Muscle of leg (tissue), 11 donors: ENCODE data around the gene KLHL25. TPM values are rescaled to one million over a fixed set of nuclear protein-coding genes. Genes with fewer than 3 reads are reported as not detected.

Experiments
- DNase-seq: peaks from one replicate; pipeline ENCODE4 v3.0.0; 2013
- H3K27ac ChIP-seq: one replicate; pipeline ENCODE4 v1.5.1; 2013; ENCODE audit warnings: mild to moderate bottlenecking, low read length, control low read depth
- H3K27me3 ChIP-seq: one replicate; pipeline ENCODE4 v1.6.1; 2013; ENCODE audit warnings: low read length; ENCODE audit not compliant: control insufficient read depth, insufficient read depth
- H3K36me3 ChIP-seq: one replicate; pipeline ENCODE4 v1.6.1; 2013; ENCODE audit warnings: low read length; ENCODE audit not compliant: control insufficient read depth, insufficient read depth
- H3K4me1 ChIP-seq: one replicate; pipeline ENCODE4 v1.6.1; 2013; ENCODE audit warnings: low read length; ENCODE audit not compliant: control insufficient read depth, insufficient read depth
- H3K4me3 ChIP-seq: one replicate; pipeline ENCODE4 v1.5.1; 2013; ENCODE audit warnings: low read length, control low read depth
- H3K9me3 ChIP-seq: replicated peaks from 2 replicates; pipeline ENCODE4 v1.6.1; 2013; ENCODE audit warnings: low read depth, low read length; ENCODE audit not compliant: control insufficient read depth
- WGBS: methylation state at CpG from one replicate; pipeline ENCODE4 v1.1.5; 2013; ENCODE audit warnings: missing lambda C conversion rate; ENCODE audit not compliant: insufficient coverage; 5-methylcytosine and 5-hydroxymethylcytosine counted together
- polyA plus RNA-seq, 8 donors: library from polyadenylated mRNA; unstranded; fragments of 120-200 nt; gene quantifications; one replicate each; pipeline versions ENCODE4 v1.2.1 to v1.2.3, GENCODE V29; 2013; ENCODE audit warnings: inconsistent platforms in 1 of 8, low replicate concordance in 1 of 8; ENCODE audit not compliant: insufficient read length in 8 of 8, insufficient read depth in 1 of 8
- total RNA-seq: library from RNA; stranded (reverse); fragments of 120-200 nt; gene quantifications from one replicate; pipeline ENCODE4 v1.2.4, GENCODE V29; 2013

Gene KLHL25
- total and polyA plus RNA-seq, 9 donors, result 5.3 to 9.2 (median 7.0) TPM

DNA sequence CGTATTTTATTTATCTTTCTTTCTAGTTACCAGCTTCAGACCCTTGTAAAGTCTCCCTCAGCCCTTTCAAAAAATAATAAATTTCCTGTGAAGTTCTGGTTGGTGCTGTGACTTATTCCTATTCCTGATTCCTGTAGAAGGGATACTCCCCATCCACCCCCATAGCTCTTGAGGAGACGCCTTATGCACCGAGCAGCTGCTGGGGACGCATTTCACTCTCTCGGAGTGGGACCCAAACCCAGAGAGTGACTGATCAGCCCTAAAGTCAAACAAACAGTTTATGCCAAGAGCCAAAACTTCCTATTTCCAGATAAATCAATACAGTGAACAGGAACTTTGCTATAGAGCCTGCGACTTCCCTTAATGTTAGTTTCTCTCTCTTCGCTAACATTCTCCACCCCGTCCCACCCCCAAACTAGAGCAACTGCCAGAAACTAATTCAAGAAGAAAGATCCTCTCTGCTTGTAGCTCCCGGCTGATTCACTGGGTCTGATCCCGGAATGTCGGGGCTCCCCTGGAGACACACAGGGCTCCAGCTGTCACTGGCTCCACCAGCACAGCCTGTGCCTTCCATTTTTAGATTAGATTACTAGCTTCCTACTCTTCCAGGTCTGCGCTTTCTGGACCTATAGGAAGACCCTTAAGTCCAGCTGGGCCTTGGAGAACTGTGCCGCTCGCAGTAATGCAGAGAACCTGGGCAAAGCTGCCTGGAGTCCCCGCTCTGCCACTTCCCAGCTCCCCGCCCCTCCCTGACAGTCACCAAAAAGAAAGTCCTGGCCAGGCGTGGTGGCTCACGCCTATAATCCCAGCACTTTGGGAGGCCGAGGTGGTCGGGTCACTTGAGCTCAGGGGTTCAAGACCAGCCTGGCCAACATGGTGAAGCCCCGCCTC is 45.2 kb downstream of the KLHL25 start:
- Histone ChIP-seq H3K27me3 (no peaks in the 10 kb centered on the region), H3K9me3 (no peaks in the 10 kb centered on the region), H3K4me1 (peaks cover 69% of the 10 kb centered on the region), H3K27ac (peak overlapping the region; percentile 93), H3K4me3 (peak overlapping the region; percentile 16), H3K36me3 (peaks cover 44% of the 10 kb centered on the region)
- DNase-seq, result peak; percentile 95
- WGBS, result 28% methylated on average over 18 of the region's 21 CpGs

DNA sequence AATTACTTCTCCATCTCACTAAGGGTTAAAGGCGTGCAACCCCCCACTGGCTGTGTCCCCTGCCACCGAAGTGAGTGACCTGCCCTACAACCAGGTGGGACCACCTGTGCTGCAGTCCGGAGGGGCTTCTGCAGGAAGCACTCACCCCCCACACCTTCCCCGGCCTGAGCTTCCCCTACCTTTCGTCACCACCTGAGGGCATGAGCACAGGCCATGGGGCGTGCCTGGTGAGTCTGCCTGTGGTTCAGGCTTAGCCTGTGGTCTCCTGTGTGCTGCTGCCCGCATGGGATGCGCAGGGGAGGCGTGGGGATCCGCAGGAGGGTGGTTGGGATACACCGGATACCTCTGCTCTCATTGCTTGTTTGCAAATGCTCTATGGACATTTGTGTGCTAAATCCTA is 46.0 kb downstream of the KLHL25 start:
- no peak for DNase-seq
- H3K4me3 ChIP-seq, result no peak overlapping the region
- no peaks in the 10 kb centered on the region for H3K27me3 ChIP-seq
- 24% methylated on average over 3 of the region's 11 CpGs for WGBS
- H3K27ac ChIP-seq, result peak overlapping the region; percentile 93
- peaks cover 52% of the 10 kb centered on the region for H3K36me3 ChIP-seq
- H3K9me3 ChIP-seq, result no peaks in the 10 kb centered on the region
- peaks cover 63% of the 10 kb centered on the region for H3K4me1 ChIP-seq

GRCh38 chr15:85748176-85748575 is 46.5 kb downstream of the KLHL25 start:
- Histone ChIP-seq H3K9me3 (no peaks in the 10 kb centered on the region), H3K4me3 (no peak overlapping the region), H3K4me1 (peaks cover 58% of the 10 kb centered on the region), H3K36me3 (peaks cover 57% of the 10 kb centered on the region), H3K27me3 (no peaks in the 10 kb centered on the region), H3K27ac (no peak overlapping the region)
- DNase-seq, result no peak
- WGBS, result 72% methylated on average over 8 of the region's 9 CpGs

DNA sequence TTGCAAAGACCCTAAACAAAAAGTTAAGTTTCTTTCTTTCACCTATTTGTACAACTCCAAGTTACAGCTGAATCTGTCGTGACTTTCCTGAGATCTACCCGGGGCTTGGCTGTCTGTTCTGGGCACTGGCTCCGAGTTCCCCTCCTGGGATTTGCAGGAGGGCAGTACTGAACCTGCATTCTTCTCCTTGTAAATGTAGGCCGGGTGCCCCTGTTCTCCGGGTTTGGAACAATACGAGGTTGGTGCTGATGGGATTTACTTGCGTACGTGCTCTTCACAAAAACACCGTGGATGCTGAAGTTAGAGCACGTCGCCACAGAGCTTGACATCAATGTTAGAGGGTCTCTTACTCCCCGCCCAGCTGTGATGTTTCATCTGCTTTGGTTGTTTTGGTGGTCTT is 48.1 kb downstream of the KLHL25 start:
- H3K27me3 ChIP-seq, result no peaks in the 10 kb centered on the region
- DNase-seq, result no peak
- WGBS, result 83% methylated on average over 9 of the region's 12 CpGs
- H3K36me3 ChIP-seq, result peaks cover 61% of the 10 kb centered on the region
- no peak overlapping the region for H3K27ac ChIP-seq
- H3K9me3 ChIP-seq, result no peaks in the 10 kb centered on the region
- H3K4me1 ChIP-seq, result peaks cover 54% of the 10 kb centered on the region
- H3K4me3 ChIP-seq, result no peak overlapping the region

- Histone ChIP-seq H3K4me3 (no peak overlapping the region), H3K27ac (no peak overlapping the region), H3K27me3 (no peaks in the 10 kb centered on the region), H3K4me1 (peaks cover 45% of the 10 kb centered on the region), H3K36me3 (peaks cover 70% of the 10 kb centered on the region), H3K9me3 (no peaks in the 10 kb centered on the region)
- 76% methylated on average over 12 of the region's 14 CpGs for WGBS
- no peak for DNase-seq
Measured at GRCh38 chr15:85745525-85746150, 49.1 kb downstream of the KLHL25 start.

DNA sequence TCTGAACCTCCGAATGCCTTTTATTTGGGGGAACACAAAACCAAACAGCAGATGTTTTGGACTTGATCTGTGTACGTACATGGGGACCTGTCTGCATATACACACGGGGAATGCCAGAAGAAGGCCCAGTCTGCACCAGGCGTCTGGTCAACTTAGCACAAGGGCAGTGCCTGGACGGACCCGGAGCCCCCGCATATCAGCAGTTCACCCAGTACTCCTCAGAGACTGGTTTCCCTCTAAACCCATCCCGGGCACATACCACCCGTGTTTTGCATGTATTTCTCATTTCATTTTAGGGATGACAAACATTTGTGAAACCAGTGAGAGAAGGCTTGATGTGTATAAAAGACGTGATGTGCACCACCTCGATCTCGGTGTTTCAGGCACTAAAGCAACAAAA is 49.7 kb downstream of the KLHL25 start:
- no peaks in the 10 kb centered on the region for H3K27me3 ChIP-seq
- H3K9me3 ChIP-seq, result no peaks in the 10 kb centered on the region
- H3K4me3 ChIP-seq, result no peak overlapping the region
- peaks cover 76% of the 10 kb centered on the region for H3K36me3 ChIP-seq
- H3K27ac ChIP-seq, result no peak overlapping the region
- WGBS, result 89% methylated on average over 3 of the region's 12 CpGs
- DNase-seq, result no peak
- peaks cover 39% of the 10 kb centered on the region for H3K4me1 ChIP-seq

DNA sequence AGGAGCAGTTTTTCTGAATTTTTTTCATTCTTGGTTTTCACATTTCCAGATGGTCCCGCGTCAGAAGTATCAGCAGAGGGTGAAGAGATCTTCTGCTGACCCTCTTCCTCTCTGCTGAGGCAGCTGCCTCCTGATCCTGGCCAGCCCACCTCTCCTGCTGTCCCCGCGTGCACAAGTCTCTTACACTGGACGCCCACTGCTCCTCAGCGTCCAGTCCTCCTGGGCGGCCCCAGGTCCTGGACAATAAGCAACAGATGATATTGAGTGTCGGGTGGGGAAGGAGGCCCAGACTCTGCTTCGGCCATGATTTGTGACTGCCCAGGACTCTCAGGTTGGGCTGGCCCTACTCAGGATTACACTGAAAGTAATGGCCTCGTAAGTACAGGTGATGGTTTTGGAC is 50.1 kb downstream of the KLHL25 start:
- Histone ChIP-seq H3K4me1 (peaks cover 34% of the 10 kb centered on the region), H3K36me3 (peaks cover 76% of the 10 kb centered on the region)
- 44% methylated on average over 6 of the region's 10 CpGs for WGBS

GRCh38 chr15:85743392-85744055 is 51.2 kb downstream of the KLHL25 start:
- no peak for DNase-seq
- no peak overlapping the region for H3K4me3 ChIP-seq
- H3K27me3 ChIP-seq, result no peaks in the 10 kb centered on the region
- H3K36me3 ChIP-seq, result peaks cover 72% of the 10 kb centered on the region
- H3K27ac ChIP-seq, result no peak overlapping the region
- H3K4me1 ChIP-seq, result peaks cover 25% of the 10 kb centered on the region
- WGBS, result 71% methylated on average over 7 of the region's 14 CpGs
- no peaks in the 10 kb centered on the region for H3K9me3 ChIP-seq

More for the DNA sequence above, 50.1 kb downstream of the KLHL25 start:
- Histone ChIP-seq H3K9me3 (no peaks in the 10 kb centered on the region), H3K27ac (no peak overlapping the region), H3K4me3 (no peak overlapping the region), H3K27me3 (no peaks in the 10 kb centered on the region)
- DNase-seq, result peak; percentile 58

GRCh38 chr15:85742186-85742821 is 52.4 kb downstream of the KLHL25 start:
- Histone ChIP-seq H3K36me3 (peaks cover 64% of the 10 kb centered on the region), H3K4me3 (no peak overlapping the region), H3K4me1 (peaks cover 17% of the 10 kb centered on the region), H3K27me3 (no peaks in the 10 kb centered on the region), H3K9me3 (no peaks in the 10 kb centered on the region), H3K27ac (peak overlapping the region; percentile 45)
- 47% methylated on average over 3 of the region's 8 CpGs for WGBS
- DNase-seq, result peak; percentile 59

DNA sequence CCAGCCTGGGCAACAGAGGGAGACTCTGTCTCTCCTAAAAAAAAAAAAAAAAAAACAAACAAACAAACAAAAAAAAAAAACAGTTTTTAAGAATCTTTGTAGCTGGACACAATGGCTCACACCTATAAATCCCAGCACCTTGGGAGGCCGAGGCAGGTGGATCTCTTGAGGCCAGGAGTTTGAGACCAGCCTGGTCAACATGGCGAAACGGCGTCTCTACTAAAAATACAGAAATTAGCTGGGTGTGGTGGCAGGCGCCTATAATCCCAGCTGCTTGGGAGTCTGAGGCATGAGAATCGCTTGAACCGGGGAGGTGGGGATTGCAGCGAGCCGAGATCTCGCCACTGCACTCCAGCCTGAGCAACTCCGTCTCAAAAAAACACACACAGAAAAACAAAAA is 53.1 kb downstream of the KLHL25 start:
- DNase-seq, result no peak
- peaks cover 17% of the 10 kb centered on the region for H3K4me1 ChIP-seq
- no peak overlapping the region for H3K27ac ChIP-seq
- H3K4me3 ChIP-seq, result no peak overlapping the region
- no CpG with 5 or more reads among the region's 11 CpGs for WGBS
- H3K27me3 ChIP-seq, result no peaks in the 10 kb centered on the region
- no peaks in the 10 kb centered on the region for H3K9me3 ChIP-seq
- H3K36me3 ChIP-seq, result peaks cover 60% of the 10 kb centered on the region
